Gastroesophageal sphincter (tissue), 3 donors: Measurements from ENCODE around the gene TRMT112.

ENCODE experiments used
- CTCF ChIP-seq, 4 experiments: fragments of 200-600 bp in 2 of 4; fragments of 450-650 bp in 2 of 4; sonication (generic) in 1 of 4; IDR thresholded peaks; one replicate each; pipeline ENCODE4 v1.5.1; 2017 to 2019; ENCODE audit warnings: antibody characterized with exemption in 4 of 4, mild to moderate bottlenecking in 2 of 4, moderate library complexity in 2 of 4
- EP300 ChIP-seq: sonication (generic); formaldehyde crosslinking; IDR thresholded peaks from one replicate; pipeline ENCODE4 v1.6.1; 2017; ENCODE audit warnings: antibody characterized with exemption, mild to moderate bottlenecking
- POLR2A ChIP-seq, 2 donors: fragments of 450-650 bp; IDR thresholded peaks; one replicate each; pipeline ENCODE4 v1.6.1; 2017; ENCODE audit warnings: antibody characterized with exemption in 2 of 2, mild to moderate bottlenecking in 2 of 2, moderate library complexity in 1 of 2
- POLR2AphosphoS5 ChIP-seq: sonication (generic); formaldehyde crosslinking; IDR thresholded peaks from one replicate; pipeline ENCODE4 v1.6.1; 2017; ENCODE audit warnings: antibody characterized with exemption

DNA sequence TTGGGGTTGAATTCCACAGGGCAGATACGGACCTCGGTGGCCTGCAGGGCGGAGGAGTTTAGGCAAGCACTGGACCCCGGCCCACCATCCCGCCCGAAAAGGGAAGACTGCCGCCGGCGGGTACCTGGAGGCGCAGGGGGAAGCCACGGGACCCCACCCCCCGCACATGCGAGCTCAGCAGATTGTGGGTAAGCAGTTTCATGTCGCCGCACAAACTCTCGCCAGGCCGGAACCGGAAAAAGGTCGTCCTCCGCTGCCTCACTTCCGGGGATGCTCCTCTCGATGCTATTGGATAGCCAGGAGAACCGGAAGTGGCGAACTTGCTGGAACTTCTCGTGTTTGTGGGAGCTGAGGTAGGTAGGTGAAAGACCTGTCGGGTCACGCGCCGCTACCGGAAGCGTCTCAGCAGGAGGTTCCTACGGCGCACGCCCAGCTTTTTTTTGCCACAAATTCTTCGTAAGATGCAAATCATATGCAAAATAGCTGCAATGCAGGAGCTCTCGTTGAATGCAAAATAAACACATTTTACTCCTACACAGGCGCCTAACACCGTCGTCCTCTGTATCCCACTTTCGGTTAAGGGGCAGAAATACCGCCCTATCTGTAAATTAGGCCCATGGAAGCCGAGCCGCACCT lies at the start of gene TRMT112:
- no peak for TF ChIP-seq CTCF (IDR thresholded peaks at IDR 0.05)
- peak; percentile 80 to 84 for TF ChIP-seq POLR2A (IDR thresholded peaks at IDR 0.05)
- peak; percentile 95 for TF ChIP-seq POLR2AphosphoS5
- no peak for TF ChIP-seq EP300
